Measurements from ENCODE around the gene RALGDS. TPM values are rescaled to one million over a fixed set of nuclear protein-coding genes. Genes with fewer than 3 reads are reported as not detected.

RALGDS gene
- total and polyA plus RNA-seq, 9 of the 15 experiments (the other 6 are each of a cell fraction or from before 2014, with no cell fraction given): 0.75 to 43.3 (median 27.1) TPM

- no peak for FAIRE-seq
- no TSS peak for BruUV-seq (replicated peaks)
- CTCF ChIA-PET (ENCODE audit: low intra/inter-chr PET ratio): no interaction called here
These were observed 66.1 kb downstream of the RALGDS start for GRCh38 chr9:133054966-133055365.

More at GRCh38 chr9:133054966-133055365, 66.1 kb downstream of the RALGDS start:
- TF ChIP-seq POLR2G (IDR thresholded peaks at IDR 0.05; ENCODE audit: low read depth, low read length) (peak; percentile 48; the same call in 1 of the 2 replicates), ARID3A (IDR thresholded peaks at IDR 0.05; ENCODE audit: borderline replicate concordance, low read depth, low read length) (no peak)
- peaks cover 81% of the 10 kb centered on the region; the same call in 2 of the 3 replicates for H3K36me3 ChIP-seq (ENCODE audit: control insufficient read depth, insufficient read depth, low read length)
- no peaks in the 10 kb centered on the region for H3K27me3 ChIP-seq (ENCODE audit: control insufficient read depth in 2 of 2, insufficient read depth in 2 of 2, low read length in 2 of 2)
- H3K4me2 ChIP-seq (ENCODE audit: insufficient read depth, low read length): no peak overlapping the region
- H3K4me3 ChIP-seq: no peak overlapping the region
- H3K9me1 ChIP-seq (ENCODE audit: control insufficient read depth, insufficient read depth, low read length): no peaks in the 10 kb centered on the region
- no peak overlapping the region for H2AFZ ChIP-seq (ENCODE audit: low read depth, low read length)
- H3K9ac ChIP-seq (ENCODE audit: insufficient read depth in 1 of 2, low read depth in 2 of 2, low read length in 2 of 2): no peak overlapping the region
- no peak overlapping the region for H3K27ac ChIP-seq (ENCODE audit: extremely low read depth, low read depth, low read length)
- peaks cover 15 to 37% of the 10 kb centered on the region in 2 experiments; a peak in 4 of 5 replicates for H3K4me1 ChIP-seq (replicated peaks in 1 of 2; ENCODE audit: control insufficient read depth in 2 of 2, insufficient read depth in 2 of 2, low read length in 2 of 2)
- no peaks in the 10 kb centered on the region for H3K79me2 ChIP-seq (ENCODE audit: control insufficient read depth, insufficient read depth, low read length)
- POLR2A ChIA-PET: no interaction called here
- H4K20me1 ChIP-seq (replicated peaks; ENCODE audit: control insufficient read depth, insufficient read depth, low read length): peaks cover 3% of the 10 kb centered on the region; the same call in 1 of the 2 replicates
- ATAC-seq: no peak
- in situ Hi-C loops (cut with MboI) (no loop called here), intact Hi-C loops (cut with micrococcal nuclease) (no loop called here)
- no peak for DNase-seq (ENCODE audit: extremely low read depth in 1 of 4, low spot score in 3 of 4)
- H3K9me3 ChIP-seq (replicated peaks; ENCODE audit: control insufficient read depth, insufficient read depth, low read depth, low read length): no peaks in the 10 kb centered on the region
- 92% methylated on average over 16 of the region's 16 CpGs for WGBS (ENCODE audit: insufficient coverage, low coverage, missing lambda C conversion rate)
